EH (cell line): ENCODE data around the gene TRMT2A.
"Not testable (repeated sequence)": the region's sequence is repeated elsewhere in the genome, so short reads cannot be mapped to it uniquely, and the experiment has no call there.

Source experiments
- DNase-seq: peaks from one replicate; pipeline ENCODE4 v3.0.0-alpha.2; 2015; ENCODE audit warnings: low read depth

The TRMT2A gene

DNA sequence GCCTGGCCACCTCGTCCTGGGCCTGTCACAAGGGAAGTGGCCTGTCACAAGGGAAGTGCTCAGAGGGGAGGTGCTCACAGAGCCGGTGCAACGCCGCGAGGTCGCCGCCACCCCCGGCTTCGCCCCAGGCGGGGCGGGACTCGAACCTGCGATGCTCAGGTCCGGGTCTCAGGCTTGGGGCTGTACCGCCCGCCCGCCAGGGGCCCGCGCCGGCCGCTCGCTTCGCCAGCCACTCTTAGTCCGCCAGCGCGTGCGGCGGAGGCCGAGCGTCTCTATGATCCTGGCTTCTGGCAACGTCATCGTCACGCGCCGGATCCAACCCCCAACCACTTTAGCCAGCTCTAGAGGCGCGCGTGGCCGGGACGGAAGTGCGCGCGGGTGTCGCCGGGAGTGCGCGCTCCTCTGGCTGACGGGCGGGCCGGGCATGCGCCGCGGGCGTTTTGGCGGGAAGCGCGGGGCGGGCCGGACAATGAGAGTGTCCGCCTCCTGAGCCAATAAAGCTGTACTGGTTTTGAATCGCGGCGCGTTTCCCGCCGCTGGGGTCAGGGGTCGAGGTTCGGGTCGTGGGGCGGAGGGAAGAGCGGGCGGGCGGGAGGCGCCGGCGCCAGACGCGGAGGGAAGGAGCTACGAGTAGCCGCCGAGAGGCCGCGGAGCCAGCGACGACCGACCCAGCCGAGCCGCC is at the start of gene TRMT2A:
TRMT2A (minus strand) TSS at position 276 of the 682 bp plus-strand sequence. CDS start 320 bp downstream, outside the sequence.
- peak; percentile 97 for DNase-seq

GRCh38 chr22:20166703-20167102 is 49.7 kb upstream of the TRMT2A start:
- DNase-seq: no peak

GRCh38 chr22:20165913-20166312 is 48.9 kb upstream of the TRMT2A start:
- no peak for DNase-seq

DNA sequence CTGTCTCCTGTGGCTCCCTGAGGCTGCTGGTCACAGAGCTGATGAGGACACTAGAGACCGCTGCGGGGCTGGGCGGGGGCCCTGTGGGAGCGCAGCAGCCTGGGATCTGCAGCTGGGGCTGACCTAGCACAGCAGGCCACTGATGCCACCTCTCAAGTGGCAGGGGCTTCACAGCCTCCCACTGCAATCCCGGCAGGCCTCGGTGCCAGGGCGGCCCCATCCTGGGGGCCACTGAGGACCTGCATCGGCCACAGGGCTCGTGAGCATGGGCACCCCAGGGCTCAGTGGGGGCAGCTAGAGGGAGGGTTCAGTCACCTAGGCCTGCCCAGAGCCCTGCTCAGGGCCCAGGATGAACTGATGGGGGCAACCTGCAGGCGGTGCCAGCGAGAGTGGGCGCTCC is 48.4 kb upstream of the TRMT2A start:
- no peak for DNase-seq

DNA sequence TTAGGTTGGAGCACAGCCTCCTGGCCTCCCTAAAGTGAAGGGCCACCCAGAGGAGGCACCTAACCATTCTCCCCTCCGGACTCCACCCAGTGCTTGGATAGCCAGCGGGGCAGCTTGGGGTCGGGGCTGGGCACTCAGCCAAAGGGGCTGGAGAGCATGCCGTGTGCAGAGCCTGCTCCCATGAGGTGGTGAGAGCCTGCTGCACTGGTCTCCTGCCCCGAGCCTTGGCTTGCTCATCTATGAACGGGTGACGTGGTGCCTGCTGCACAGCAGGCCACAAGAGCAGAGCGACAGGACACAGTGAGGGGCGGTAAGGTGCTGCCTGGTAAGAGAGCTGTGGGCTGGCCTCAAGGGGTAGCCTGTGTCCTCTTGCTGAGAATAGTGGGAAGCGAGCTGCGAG is 47.8 kb upstream of the TRMT2A start:
- DNase-seq: no peak

- no peak for DNase-seq
Measured at GRCh38 chr22:20160041-20160440, 43.0 kb upstream of the TRMT2A start.

- not testable (repeated sequence) for DNase-seq
Measured at GRCh38 chr22:20159531-20159930, 42.5 kb upstream of the TRMT2A start.

- no peak for DNase-seq
Measured at GRCh38 chr22:20159076-20159475, 42.0 kb upstream of the TRMT2A start.

- DNase-seq: no peak
Measured at GRCh38 chr22:20158391-20159036, 41.5 kb upstream of the TRMT2A start.

- no peak for DNase-seq
Measured at GRCh38 chr22:20157430-20158183, 40.6 kb upstream of the TRMT2A start.

GRCh38 chr22:20156611-20157429 is 39.8 kb upstream of the TRMT2A start:
- peak; percentile 71 for DNase-seq

GRCh38 chr22:20156042-20156389 is 39.0 kb upstream of the TRMT2A start:
- no peak for DNase-seq

- DNase-seq: peak; percentile 78
Measured at GRCh38 chr22:20155330-20156041, 38.5 kb upstream of the TRMT2A start.

DNA sequence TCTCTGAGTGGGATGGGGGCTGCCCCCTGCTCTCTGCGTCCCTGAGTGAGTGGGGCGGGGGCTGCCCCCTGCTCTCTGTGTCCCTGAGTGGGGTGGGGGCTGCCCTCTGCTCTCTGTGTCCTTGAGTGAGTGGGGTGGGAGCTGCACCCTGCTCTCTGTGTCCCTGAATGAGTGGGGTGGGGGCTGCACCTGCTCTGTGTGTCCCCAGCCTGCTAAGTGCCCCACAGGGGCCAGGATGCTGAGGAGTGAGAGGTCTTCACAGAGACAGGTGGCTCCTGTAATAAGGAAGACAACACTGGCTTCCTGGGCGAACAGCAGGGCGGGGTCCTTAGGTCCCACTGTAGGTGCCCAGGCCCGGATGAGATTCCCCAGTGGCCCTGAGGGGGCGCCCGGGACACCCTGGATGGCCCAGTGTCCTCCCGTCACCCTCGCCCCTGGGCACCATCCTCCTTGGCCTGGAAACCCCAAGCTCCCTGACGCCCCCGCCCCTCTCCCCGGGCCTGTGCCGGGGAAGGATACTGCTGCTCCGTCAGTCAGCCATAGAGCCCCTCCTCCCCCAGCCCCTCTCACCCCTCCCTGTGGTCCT is 37.7 kb upstream of the TRMT2A start:
- no peak for DNase-seq

DNA sequence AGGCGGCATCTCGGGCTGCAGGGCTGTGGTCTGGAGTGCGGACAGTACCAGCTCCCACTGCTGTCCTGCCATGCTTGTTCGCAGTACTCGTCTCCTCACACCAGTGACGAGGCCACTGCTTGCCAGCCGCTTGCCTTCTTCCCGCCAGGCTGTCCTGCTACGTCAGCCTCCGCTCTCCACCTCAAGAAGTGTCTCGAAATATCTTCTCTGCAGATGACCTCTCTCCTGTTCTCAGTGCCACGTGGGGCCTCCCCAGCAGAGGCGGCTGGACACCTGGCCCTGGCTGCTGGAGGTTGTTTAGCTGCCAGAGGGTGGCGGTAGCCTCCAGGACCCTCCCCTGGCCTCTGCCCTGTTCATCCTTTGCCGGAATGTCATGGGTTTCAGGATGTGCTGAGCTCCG is 36.9 kb upstream of the TRMT2A start:
- no peak for DNase-seq

DNA sequence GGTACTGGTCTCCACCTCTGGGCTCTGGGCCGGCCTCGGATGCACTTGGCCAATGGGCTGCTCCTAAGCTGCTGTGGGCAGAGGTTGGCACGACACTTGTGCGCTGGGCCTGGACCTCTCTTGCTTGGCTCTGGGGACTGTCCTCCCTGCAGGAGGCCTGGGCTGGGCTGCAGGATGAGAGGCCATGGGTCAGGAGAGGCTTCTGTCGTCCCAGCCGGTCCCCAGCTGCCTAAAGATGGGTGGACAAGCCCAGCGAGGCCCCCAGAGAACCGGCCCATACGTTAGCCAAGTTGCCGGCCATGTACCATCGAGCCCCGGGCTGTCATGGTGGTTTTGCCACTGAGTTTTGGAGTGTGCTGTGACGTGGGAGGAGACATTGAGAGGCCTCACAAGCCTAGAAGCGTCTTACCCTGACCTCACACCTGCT is 35.5 kb upstream of the TRMT2A start:
- DNase-seq: no peak

DNA sequence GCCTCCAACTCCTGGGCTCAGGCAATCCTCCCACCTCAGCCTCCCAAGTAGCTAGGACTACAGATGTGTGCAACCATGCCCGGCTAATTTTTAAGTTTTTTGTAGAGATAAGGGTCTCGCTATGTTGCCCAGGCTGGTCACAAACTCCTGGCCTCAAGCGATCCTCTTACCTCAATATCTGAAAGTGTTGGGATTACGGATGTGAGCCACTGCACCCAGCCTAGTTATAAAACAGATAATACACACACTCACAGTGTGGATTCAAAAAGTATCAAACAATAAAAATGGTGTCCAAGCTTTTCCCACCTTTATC is 34.2 kb upstream of the TRMT2A start:
- DNase-seq: no peak

DNA sequence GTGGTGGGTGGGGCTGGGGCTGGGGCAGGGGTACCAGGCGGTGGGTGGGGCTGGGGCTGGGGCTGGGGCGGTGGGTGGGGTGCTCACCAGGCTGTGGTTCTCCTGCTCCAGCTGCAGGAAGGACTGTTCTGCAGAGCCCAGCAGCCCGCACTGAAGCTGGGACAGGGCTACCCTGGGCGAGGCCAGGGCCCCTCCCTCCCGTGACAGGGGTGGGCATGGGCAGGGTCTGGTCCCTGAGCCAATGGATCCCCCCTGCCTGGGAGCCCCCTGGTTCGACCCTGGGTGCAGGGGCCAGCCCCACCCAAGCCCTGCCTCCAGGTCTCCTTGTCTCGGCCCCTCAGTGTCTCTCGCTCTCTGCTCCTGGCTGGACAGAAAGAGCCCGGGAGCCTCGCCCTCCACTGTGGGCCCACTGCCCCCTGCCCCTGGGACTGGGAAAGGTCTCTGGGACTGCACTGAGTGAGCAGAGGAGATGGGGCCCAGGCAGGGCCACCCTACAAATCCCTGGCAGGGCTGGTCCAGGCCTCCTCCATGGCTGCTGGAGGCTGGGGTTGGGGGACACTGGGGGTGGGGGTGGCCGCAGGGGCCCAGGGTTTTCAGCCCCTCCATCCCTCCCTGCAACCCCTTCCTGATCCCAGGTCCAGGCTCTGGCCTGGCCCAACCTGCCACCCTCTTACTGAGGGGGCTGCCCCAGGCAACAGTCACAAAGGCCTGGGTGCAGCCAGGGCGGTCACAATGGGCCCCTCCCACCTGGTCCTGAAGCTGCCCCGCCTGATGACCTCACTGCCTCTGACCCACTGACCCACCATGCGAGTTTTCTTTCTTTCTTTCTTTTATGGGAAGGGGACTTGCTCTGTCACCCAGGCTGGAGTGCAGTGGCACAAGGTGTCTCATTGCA is 33.6 kb upstream of the TRMT2A start, which contains the start of gene CCDC188:
CCDC188 (minus strand) TSS at position 675 of the 895 bp plus-strand sequence; CDS start at position 606, 69 bp downstream.
- DNase-seq: no peak

- DNase-seq: no peak
Measured at GRCh38 chr22:20149257-20150250, 32.5 kb upstream of the TRMT2A start.
